MCF 10A (cell line): ENCODE measurements around the gene ALOX5. TPM values are rescaled to one million over a fixed set of nuclear protein-coding genes. Genes with fewer than 3 reads are reported as not detected.

Source experiments
- BruUV-seq: library from RNA; stranded (reverse); fragments of 400-500 nt; replicated peaks from 2 replicates; lab custom pipeline; 2021; lab: Mats Ljungman, UMichigan
- CTCF ChIA-PET: fragments of 300-600 bp; sonication (Branson Sonifier 250); formaldehyde crosslinking; extraction: SDS; loops from one replicate; lab custom pipeline; 2021; ENCODE audit warnings: antibody characterized with exemption, inconsistent platforms; lab: Yijun Ruan, JAX
- POLR2A ChIA-PET: fragments of 300-600, 350-650 bp; sonication (Branson Sonifier 250); formaldehyde crosslinking; extraction: SDS; loops from one replicate; lab custom pipeline; 2020; ENCODE audit warnings: antibody characterized with exemption, inconsistent platforms; lab: Yijun Ruan, JAX
- DNase-seq: peaks from one replicate; pipeline ENCODE4 v3.0.0-alpha.2; 2018; ENCODE audit not compliant: unreplicated experiment
- H3K27ac Mint-ChIP-seq: one replicate; pipeline ENCODE4 v1.8.0; 2022; ENCODE audit warnings: mild to moderate bottlenecking, low read depth, mixed read lengths; ENCODE audit not compliant: unreplicated experiment
- H3K27me3 Mint-ChIP-seq: one replicate; pipeline ENCODE4 v1.8.0; 2022; ENCODE audit warnings: mixed read lengths; ENCODE audit not compliant: insufficient read depth, unreplicated experiment
- H3K36me3 Mint-ChIP-seq: one replicate; pipeline ENCODE4 v1.8.0; 2022; ENCODE audit warnings: mild to moderate bottlenecking, moderate library complexity, mixed read lengths; ENCODE audit not compliant: insufficient read depth, unreplicated experiment
- H3K4me1 Mint-ChIP-seq: one replicate; pipeline ENCODE4 v1.8.0; 2022; ENCODE audit warnings: mixed read lengths; ENCODE audit not compliant: insufficient read depth, unreplicated experiment
- H3K4me3 Mint-ChIP-seq: one replicate; pipeline ENCODE4 v1.8.0; 2022; ENCODE audit warnings: mild to moderate bottlenecking, moderate library complexity, mixed read lengths; ENCODE audit not compliant: unreplicated experiment
- H3K9me3 Mint-ChIP-seq: one replicate; pipeline ENCODE4 v1.8.0; 2022; ENCODE audit warnings: mixed read lengths; ENCODE audit not compliant: unreplicated experiment
- intact Hi-C: fragments of 100-400 bp; cut with micrococcal nuclease; formaldehyde crosslinking; loops from 2 replicates; pipeline ENCODE4 v1.14.1; 2022
- total RNA-seq: library from RNA; stranded (reverse); gene quantifications from 2 replicates; pipeline ENCODE4 v1.2.3, GENCODE V29; 2022
- TF ChIP-seq, protein P1 (sequence below): fragments of 200-600 bp; IDR thresholded peaks from one replicate; pipeline ENCODE4 v1.8.0; 2022; ENCODE audit warnings: antibody characterized with exemption, mild to moderate bottlenecking; ENCODE audit not compliant: unreplicated experiment

ALOX5 gene
- total RNA-seq, 1 experiment from 2014 or later, result not detected

- Mint-ChIP-seq H3K27ac (no peak overlapping the region), H3K36me3 (no peaks in the 10 kb centered on the region), H3K27me3 (no peaks in the 10 kb centered on the region), H3K4me1 (peaks cover 11% of the 10 kb centered on the region), H3K4me3 (no peak overlapping the region), H3K9me3 (no peaks in the 10 kb centered on the region)
- no TSS peak for BruUV-seq
- TF ChIP-seq, protein P1, sequence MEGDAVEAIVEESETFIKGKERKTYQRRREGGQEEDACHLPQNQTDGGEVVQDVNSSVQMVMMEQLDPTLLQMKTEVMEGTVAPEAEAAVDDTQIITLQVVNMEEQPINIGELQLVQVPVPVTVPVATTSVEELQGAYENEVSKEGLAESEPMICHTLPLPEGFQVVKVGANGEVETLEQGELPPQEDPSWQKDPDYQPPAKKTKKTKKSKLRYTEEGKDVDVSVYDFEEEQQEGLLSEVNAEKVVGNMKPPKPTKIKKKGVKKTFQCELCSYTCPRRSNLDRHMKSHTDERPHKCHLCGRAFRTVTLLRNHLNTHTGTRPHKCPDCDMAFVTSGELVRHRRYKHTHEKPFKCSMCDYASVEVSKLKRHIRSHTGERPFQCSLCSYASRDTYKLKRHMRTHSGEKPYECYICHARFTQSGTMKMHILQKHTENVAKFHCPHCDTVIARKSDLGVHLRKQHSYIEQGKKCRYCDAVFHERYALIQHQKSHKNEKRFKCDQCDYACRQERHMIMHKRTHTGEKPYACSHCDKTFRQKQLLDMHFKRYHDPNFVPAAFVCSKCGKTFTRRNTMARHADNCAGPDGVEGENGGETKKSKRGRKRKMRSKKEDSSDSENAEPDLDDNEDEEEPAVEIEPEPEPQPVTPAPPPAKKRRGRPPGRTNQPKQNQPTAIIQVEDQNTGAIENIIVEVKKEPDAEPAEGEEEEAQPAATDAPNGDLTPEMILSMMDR, result no peak
- no peak for DNase-seq
- CTCF ChIA-PET, result interaction anchor here (2.7 kb wide), 1 partner anchor 31 kb away, joined by 12 read pairs; no protein-coding TSS in a partner anchor
- intact Hi-C loops, result no loop called here
- POLR2A ChIA-PET, result no interaction called here
These were observed 59.9 kb downstream of the ALOX5 start for GRCh38 chr10:45433716-45434469.

- H3K9me3 Mint-ChIP-seq, result no peaks in the 10 kb centered on the region
- DNase-seq, result peak; percentile 10
- TF ChIP-seq, protein P1, result no peak
- no peak overlapping the region for H3K4me3 Mint-ChIP-seq
- peak overlapping the region; percentile 79 for H3K27ac Mint-ChIP-seq
- POLR2A ChIA-PET, result interaction anchor here (0.6 kb wide), 1 partner anchor 126 kb away, joined by 3 read pairs; no protein-coding TSS in a partner anchor
- intact Hi-C loops, result no loop called here
- CTCF ChIA-PET, result interaction anchor here (0.6 to 0.7 kb wide), 3 partner anchors 11 to 72 kb away, joined by 3 read pairs; no protein-coding TSS in a partner anchor
- H3K4me1 Mint-ChIP-seq, result peaks cover 11% of the 10 kb centered on the region
- no peaks in the 10 kb centered on the region for H3K27me3 Mint-ChIP-seq
- BruUV-seq, result no TSS peak
- H3K36me3 Mint-ChIP-seq, result no peaks in the 10 kb centered on the region
These were observed 63.8 kb downstream of the ALOX5 start for GRCh38 chr10:45437587-45438465.

DNA sequence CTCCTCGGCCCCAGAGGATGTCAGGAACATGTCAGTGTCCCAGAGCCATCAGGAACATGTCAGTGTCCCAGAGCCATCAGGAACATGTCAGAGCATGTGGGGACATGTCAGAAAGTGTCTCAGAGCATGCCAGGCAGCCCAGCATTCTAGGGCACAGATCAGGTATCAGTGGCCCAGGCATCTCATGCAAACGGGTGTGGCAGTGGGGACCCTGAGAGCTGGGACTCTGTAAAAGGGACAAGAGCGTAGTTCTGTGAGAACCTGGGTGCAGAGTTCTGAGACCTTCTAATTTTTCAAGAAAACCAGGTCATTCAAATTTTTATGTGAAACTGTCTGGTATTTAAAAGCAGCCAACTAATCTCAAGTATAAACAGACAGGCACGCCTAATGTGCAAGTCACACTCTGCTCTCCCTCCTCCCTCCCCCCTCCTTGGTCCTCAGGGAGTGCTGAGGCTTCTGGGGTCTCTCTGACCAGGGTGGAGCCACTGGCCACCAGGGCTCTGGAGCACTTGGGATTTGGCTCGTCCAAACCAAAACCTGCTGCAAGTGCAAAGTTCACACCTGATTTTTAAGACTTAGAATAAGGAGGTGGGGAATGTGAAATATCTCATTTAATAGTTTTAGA is 64.6 kb downstream of the ALOX5 start:
- peak overlapping the region; percentile 79 for H3K27ac Mint-ChIP-seq
- DNase-seq, result peak; percentile 22
- POLR2A ChIA-PET, result interaction anchor here (0.6 kb wide), 1 partner anchor 125 kb away, joined by 3 read pairs; no protein-coding TSS in a partner anchor
- no peak overlapping the region for H3K4me3 Mint-ChIP-seq
- CTCF ChIA-PET, result interaction anchor here (0.6 kb wide), 1 partner anchor 12 kb away, joined by 3 read pairs; no protein-coding TSS in a partner anchor
- no peaks in the 10 kb centered on the region for H3K9me3 Mint-ChIP-seq
- no TSS peak for BruUV-seq
- no peaks in the 10 kb centered on the region for H3K27me3 Mint-ChIP-seq
- H3K36me3 Mint-ChIP-seq, result no peaks in the 10 kb centered on the region
- H3K4me1 Mint-ChIP-seq, result peaks cover 11% of the 10 kb centered on the region
- TF ChIP-seq, protein P1, result no peak
- intact Hi-C loops, result no loop called here
